GM21360 (cell line): Measurements from ENCODE around the gene TAF3.
"Not testable (repeated sequence)": the region's sequence is repeated elsewhere in the genome, so short reads cannot be mapped to it uniquely, and the experiment has no call there.

Experiments
- ATAC-seq: cut with Tn5 transposase; IDR thresholded peaks from one replicate; pipeline ENCODE4 v1.9.1; 2021; ENCODE audit warnings: mild to moderate bottlenecking, moderate library complexity; ENCODE audit not compliant: unreplicated experiment

TAF3 gene, protein sequence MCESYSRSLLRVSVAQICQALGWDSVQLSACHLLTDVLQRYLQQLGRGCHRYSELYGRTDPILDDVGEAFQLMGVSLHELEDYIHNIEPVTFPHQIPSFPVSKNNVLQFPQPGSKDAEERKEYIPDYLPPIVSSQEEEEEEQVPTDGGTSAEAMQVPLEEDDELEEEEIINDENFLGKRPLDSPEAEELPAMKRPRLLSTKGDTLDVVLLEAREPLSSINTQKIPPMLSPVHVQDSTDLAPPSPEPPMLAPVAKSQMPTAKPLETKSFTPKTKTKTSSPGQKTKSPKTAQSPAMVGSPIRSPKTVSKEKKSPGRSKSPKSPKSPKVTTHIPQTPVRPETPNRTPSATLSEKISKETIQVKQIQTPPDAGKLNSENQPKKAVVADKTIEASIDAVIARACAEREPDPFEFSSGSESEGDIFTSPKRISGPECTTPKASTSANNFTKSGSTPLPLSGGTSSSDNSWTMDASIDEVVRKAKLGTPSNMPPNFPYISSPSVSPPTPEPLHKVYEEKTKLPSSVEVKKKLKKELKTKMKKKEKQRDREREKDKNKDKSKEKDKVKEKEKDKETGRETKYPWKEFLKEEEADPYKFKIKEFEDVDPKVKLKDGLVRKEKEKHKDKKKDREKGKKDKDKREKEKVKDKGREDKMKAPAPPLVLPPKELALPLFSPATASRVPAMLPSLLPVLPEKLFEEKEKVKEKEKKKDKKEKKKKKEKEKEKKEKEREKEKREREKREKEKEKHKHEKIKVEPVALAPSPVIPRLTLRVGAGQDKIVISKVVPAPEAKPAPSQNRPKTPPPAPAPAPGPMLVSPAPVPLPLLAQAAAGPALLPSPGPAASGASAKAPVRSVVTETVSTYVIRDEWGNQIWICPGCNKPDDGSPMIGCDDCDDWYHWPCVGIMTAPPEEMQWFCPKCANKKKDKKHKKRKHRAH

DNA sequence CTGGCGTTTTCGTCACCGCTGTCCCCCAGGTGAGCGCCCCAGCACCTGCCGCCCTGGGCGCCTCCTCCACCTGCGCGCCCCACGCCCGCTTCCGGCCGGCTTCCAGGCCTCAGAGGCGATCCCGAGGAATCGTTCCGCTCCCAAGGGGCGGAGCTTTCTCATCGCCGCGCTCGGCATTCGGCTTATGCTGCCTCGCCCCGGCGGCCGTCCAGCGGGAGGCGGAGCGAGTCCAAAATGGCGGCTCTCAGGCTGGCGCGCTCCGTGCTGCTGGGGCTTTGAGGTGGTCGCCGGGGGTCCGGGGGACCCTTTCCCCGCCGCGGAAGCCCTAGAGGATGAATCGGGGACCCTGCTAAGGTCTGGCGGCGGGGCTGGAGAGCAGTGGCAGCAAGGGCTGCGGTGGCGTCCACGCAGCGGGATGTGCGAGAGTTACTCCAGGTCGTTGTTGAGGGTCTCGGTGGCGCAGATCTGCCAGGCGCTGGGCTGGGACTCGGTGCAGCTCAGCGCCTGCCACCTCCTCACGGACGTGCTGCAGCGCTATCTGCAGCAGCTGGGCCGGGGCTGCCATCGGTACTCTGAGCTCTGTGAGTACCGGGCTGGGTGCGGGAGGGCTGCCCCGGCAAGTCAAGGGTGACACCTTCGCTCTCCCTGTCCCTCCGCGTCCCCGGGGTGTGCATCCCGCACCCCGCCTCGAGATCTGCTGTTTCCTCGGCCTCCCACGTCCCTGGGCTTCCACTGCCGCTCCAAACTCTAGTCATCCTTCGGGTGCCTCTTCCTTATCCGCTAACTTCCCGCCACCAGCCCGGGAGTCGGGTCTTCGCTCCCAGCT, at the start of gene TAF3:
Gene TAF3 (plus strand): TSS at position 211 of the 826 bp plus-strand sequence. CDS start 205 bp downstream, at position 416.
- peak; percentile 86 for ATAC-seq

DNA sequence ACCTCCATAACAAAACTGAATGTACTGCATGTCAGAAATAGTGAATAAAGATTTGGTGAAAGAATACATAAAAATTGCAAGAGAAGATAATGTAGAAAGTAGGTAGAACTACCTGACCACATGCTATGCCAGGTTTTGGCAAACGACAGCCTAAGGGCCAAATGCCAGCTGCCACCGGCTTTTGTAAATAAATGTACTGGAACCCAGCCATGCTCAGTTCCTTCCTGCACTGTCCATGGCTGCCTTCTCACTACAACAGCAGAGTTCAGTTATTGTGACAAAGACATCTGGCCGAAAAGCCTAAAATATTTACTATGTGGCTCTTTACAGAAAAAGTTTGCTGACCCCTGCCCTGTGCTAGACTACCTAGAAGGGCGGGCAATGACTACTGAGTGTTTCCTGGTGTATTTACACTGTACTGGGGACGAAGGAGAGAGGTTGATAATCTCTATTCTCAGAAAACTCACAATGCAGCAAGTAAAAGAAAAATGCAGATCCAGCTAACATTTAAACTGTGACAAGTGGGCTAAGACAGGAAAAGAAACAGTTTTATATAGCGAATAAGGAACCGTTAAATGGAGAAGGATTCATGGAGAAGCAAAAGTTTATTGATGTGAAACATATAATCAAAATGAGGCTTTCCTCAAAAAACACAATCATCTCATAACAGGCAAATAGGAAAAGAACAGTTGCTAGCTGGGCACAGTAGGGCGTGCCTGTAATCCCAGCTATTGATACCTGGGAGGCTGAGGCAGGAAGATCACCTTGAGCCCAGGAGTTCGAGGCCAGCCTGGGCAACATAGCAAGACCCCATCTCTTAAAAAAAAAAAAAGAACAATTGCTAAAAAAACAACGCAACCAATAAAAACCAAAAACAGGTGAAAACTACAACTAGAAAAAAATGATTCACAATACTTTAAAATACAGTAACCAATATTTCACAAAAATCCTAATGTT, 44.2 kb upstream of the TAF3 start:
- no peak for ATAC-seq

DNA sequence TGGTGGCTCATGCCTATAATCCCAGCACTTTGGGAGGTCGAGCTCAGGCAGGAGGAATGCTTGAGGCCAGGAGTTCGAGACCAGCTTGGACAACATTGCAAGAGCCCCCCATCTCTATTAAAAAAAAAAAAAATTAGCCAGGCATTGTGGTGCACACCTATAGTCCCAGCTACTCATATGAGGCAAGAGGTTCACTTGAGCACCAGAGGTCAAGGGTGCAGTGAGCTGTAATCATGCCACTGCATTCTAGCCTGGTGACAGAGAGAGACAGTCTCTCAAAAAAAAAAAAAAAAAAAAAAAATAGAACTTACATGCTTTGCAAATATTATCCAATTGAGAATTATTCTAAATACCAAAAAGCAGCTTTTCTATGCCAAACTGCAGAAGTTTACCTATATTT, 41.5 kb upstream of the TAF3 start:
- ATAC-seq, result no peak

DNA sequence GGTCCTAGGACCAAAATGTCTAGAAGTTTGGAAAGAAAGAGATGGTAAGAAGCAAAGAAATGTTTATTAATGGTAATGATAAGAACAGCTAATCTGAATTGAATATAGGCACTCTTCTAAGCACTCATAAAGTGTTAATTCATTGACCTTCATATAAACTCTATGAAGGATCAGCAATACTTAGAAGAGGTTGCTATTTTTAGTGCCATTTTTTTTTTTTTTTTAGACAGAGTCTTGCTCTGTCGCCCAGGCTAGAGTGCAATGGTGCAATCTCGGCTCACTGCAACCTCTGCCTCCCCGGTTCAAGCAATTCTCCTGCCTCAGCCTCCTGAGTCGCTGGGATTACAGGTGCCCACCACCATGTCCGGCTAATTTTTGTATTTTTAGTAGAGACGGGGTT, 36.1 kb upstream of the TAF3 start:
- not testable (repeated sequence) for ATAC-seq

DNA sequence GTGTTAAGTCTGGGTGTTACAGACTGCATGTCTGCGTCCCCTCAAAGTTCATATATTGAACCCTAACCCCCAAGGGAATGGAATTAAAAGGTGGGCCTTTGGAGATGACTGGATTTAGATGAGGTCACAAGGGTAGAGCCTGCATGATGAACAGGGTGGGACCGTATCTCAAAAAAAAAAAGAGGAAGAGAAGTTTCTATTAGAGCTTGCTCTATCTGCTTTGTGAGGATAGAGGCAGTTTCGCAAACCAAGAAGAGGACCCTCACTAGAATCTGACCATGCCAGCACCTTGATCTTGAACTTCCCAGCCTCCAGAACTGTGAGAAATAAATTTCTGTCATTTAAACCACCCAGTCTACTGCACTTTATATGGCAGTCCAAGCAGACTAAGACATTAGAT, 31.9 kb upstream of the TAF3 start:
- ATAC-seq, result no peak

DNA sequence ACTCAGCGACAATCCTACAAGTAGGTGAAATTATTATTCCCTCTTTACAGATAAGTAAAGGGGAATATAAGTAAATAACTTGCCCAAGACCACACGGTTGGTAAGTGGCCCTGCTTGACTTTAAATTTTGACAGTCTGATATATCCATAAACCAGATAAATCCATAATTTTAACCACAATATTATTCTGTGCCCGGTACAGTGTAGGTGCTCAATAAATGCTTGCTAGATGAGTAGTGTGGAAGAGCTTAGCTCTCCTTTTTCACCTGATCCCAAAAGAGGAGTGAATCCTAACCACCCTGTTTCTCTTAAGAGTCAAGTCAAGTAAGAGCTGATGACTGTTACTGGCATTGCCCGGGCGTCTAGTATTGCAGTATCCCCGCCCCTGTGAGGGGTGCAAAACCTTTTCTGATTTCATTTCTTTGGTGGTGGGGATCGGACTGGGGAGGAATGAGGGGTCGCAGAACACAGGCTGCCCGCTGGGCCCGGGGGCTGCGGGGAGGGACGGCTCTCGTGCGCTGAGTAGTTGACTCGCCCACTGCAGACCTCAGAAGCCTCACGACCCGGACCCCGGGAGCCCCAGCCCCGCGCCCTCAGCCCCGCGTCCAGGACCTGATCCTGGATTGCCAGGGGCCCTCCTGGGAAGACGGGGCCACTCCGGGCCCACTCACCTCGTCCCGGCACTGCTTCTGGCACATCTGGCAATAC, 31.0 kb upstream of the TAF3 start:
- peak; percentile 7 for ATAC-seq

DNA sequence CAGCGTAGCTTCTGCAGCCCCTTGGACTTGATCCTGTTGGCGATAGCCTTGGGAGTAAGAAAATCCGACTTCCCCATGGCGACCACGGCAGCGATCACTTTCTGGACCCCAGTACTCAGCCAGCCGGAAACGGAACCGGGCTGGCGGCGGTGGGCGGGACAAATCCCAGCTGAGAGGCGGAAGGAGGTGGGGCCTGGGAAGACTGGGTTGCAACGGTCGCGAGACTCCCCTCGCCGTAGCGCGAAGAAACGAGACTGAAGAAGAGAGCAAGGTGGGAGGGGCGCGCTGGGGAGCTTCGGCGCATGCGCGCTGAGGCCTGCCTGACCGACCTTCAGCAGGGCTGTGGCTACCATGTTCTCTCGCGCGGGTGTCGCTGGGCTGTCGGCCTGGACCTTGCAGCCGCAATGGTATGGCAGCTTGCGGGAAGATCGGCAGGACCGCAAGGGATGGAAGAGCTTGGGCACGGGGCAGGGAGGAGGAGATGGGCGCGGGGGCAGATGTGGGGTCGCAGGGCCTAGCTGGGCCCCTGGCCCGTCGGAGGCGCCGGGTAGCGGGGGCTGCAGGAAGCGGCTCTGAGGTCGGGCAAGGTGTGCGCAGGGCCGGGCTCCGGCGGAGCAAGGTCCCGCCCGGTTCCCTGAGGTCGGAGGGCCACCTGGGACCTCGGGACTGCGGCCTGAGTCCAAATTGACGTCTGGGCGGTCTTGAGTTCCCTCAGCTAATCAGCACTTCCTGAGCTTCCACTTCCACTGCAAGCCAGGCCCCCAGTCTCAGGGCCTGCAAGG, 30.3 kb upstream of the TAF3 start, which contains the start of the genes ATP5F1C and KIN:
Gene ATP5F1C (plus strand): TSS at position 321 of the 782 bp plus-strand sequence. CDS start 31 bp downstream, at position 352.
Gene KIN (minus strand): TSS at position 137 of the 782 bp plus-strand sequence. CDS start 60 bp downstream, at position 77.
- peak; percentile 97 for ATAC-seq

DNA sequence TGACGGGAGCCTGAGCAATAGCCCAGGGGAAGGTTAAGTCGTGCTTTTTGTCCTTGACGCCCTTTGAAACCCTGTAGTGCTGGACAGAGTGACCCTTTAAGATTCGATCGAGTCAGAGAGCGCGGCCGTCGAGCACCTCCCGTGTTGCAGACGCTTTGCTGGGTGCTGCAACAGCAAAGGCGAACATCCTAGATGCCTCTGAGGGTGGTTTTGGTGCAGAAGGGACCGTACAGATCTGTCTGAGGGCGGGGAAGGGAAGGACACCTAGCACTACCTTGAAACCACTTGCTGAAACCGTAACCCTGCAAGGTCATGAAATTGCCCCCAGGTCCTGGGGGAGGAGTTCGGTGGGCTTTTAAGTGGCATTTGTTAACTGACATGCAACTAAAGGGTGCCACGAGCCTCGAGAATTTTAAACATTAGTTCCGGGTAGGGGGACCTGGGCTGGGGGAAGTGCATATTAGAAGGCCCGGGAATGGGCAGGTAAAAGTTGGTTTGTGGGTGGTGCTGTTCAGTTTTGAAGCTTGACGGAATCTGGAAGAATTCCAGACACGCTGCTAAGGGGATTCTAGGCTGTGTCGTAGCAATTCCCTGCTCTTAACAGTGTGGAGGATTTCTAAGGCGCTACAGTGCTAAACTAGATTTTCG, 29.5 kb upstream of the TAF3 start:
- peak; percentile 13 for ATAC-seq

DNA sequence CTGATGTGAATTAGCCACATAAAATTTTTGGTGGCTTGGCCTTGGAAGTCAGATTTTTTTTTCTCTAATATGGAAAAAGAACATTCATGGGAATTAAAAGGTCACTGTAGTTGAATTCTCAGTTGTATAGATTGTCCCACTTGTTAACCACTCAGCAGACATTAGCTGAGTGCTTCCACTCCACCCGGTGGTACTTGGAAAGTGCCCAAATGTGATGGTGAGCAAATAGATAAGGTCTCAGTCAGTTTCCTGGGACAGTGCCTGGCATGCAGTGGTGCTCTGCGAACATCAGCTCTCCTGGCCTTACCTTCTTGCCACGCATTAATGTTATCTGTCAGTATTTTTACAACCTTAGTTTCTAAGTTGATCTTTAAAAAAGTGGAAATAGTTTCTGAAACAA, 28.9 kb upstream of the TAF3 start:
- ATAC-seq, result no peak

DNA sequence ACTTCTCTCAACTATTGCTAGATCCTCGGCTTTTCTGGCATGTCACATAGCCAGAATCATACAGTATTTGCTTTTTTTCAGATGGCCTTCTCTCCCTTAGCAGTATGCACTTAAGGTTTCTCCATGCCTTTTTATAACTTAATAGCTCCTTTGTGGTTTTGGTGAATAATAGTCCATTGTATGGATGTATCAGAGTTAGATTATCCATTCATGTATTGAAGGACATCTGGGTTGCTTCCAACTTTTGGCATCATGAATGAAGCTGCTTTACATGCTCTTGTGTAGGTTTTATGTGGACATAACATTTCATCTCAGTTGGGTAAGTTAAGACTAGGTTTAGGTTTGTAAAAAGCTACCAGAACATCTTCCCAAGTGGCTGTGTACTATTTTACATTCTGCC, 25.8 kb upstream of the TAF3 start:
- no peak for ATAC-seq

DNA sequence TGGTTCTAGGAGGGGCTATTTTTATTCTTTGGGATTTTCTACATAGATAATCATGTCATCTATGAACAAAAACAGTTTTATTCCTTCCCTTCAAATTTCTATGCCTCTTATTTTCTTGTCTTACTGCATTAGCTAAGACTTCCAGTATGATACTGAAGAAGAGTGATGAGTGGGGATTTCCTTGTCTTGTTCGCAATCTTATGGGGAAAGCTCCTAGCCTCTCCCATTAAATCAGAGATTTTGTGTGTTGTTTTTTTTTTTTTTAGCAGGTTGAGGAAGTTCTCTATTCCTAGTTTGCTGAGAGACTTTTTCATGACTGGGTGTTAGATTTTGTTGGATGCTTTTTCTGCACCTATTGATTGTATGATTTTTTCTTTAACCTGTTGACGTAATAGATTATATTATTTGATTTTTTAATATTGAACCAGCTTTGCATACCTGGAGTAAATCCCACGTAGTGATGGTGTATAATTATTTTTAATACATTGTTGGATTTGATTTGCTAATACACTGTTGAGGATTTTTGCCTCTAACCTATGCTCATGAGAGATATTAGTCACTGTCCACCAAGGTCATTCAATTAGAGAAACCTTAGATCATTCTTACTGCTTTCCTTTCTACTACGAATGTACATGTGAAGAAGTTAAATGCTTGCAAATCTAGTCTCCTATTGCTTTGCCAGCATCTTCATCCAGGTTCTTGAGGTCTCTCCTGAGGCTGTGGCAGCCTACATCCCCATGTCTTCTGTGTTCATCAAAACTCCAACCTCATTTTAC, 23.9 kb upstream of the TAF3 start:
- ATAC-seq, result no peak

DNA sequence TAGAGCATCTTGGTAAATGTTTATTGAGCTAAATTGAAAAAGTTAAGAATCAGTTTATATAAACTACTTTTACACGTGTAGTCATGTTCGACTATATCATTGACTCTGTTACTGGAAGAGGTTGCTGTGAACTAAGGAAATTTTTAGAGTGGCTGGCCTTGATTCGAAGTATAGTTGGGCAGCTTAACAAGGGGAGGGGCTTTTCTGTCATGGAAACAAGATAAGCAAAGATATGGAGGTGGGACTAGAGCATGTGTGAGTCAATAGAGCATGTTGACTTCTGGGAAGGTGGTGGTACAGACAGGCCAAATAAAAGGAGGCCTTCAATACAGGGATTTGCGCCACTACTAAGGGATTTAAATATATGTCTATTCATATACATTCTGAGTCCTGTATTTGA, 22.7 kb upstream of the TAF3 start:
- ATAC-seq, result no peak

DNA sequence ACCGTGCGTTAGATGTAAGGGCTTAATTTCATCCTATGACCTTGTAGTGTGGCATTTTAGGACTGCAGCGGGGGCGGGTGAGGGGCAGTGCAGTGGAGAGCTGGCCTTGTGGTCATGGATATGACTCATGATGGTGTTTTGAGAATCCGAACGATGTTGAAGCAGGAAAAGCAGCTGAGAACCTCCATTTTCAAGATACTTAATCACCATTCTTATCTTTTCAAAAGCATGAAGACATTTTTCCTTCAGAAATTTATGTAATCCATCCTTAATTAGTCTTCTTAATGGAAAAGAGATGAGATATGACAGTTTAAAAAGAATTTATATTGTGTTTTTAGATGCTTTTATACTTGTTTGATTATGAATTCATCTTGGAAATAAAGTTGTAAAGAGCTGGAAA, 20.7 kb upstream of the TAF3 start:
- ATAC-seq, result no peak

DNA sequence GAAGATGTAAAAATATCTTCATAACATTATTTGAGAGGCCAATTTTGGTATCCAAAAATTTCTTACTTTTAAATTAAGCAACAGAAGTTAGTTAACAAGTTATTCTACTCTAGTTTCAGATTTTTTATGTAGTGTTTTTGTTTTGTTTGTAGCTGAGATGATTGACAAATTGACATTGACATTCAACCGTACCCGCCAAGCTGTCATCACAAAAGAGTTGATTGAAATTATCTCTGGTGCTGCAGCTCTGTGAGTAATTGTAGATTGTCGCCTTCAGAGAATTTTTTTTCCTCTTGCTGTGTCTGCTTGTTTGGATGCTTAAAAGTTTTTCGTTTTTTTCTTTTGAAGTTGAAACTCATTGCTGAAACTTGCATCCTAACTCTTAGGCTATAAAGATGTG, 15.7 kb upstream of the TAF3 start:
- no peak for ATAC-seq

DNA sequence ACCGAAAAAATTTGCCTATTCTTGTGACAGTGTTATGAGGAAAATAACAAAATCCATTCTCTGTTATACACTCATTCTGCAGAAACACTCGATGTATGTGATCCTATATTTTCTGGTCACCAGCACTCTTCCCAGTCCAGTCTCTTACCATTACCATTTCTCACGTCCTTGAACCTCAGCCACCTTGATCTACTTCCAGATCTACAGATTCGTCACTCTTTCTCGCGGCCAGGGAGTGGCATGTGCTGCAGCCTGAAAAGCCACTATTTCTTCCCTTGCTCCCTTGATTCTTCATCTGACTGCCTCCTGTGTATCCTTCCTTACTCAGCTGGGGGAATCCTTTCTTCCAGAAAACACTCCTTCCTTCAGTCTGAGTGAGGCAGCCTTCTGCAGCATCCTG, 14.1 kb upstream of the TAF3 start:
- no peak for ATAC-seq

DNA sequence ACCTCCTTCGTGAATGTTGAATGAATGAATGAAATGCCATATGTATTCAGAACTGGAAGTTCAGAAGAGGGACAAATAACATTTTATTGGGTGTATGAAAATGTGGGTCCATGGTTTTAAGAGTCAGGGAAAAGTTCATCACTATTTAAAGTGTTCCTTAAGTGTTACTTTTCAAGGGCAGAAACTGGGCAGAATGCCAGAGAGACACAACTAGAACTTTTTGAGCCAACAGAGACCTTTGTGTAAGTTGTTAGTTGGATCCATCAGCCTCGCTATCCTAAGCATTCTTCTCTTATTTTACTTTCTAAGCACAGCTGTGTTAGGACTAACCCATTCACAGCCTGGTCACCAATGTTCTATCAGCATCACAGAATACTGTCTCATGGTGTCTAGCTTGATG, 13.6 kb upstream of the TAF3 start:
- no peak for ATAC-seq

DNA sequence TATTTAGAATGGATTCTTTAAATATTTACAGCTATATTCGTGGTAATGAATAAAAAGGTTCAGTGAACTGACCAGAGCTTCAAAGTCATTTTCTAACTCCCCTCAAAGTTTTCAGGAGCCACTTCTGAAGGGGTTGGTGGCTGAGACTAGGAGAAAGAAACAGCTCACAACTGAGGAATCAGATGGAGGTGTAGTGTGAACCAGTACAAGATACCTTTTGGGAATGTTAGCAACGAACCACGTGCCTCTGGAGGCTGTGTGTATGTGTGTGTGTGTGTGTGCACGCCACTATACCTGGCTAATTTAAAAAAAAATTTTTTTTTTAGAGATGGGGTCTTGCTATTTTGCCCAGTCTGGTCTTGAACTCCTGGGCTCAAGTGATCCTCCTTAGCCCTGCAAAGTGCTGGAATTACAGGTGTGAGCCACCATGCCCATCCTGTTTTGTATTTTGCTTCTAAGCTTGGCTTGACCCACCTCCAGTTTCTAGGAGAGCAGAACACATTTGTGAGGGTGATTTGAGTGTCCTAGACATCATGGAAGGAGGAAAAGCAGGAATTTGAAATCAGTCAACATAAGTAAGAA, 9.5 kb upstream of the TAF3 start:
- no peak for ATAC-seq
